IMR-90 (cell line): Measurements from ENCODE around the gene COL28A1.

Source experiments
- CTCF ChIP-seq: conservative IDR thresholded peaks from 2 replicates; pipeline ENCODE4 v1.5.1; 2012; ENCODE audit warnings: mild to moderate bottlenecking, low read depth, low read length, improper control_type of control experiment
- POLR2A ChIP-seq: IDR thresholded peaks from 2 replicates; pipeline ENCODE4 v1.6.1; 2012; ENCODE audit warnings: mild to moderate bottlenecking, low read depth, low read length

GRCh38 chr7:7556852-7557251, 21.2 kb upstream of the COL28A1 start:
- TF ChIP-seq CTCF (no peak), POLR2A (no peak)
